Kasumi-1 (cell line): ENCODE data around the gene DUSP16.

Experiments used
- DNase-seq, 2 experiments: peaks; one replicate each; lab custom pipeline; 2025; lab: John Stamatoyannopoulos, UW

Gene DUSP16

DNA sequence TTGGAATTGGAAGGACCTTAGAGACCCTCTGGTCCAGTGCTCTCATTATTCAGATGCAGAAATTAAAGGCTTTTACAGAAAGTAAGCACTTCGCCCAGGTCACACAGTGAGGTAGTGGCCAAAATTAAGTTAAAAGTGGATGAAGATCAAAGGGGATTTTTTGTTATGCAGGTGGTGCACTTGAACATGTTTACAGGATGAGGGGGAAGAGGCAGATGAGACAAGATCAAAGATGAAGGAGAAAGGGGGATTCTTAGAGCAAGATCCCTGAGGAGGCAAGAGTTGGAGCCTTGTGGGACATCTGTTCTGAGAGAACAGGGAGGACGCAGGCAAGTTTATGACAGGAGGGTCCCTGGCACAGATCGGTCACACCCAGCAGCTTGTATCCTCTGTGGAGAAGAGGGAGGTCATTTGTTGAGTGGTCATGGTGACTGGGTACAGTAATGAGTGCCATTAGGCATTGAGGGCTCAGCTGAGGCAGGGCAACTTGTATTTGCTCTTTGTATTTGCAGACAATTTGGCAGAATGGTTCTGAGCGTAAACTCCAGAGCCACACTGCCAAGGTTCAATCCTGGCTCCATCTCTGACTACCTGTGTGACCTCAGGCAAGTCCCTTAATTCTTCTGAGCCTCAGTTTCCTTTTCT lies 121.8 kb downstream of the DUSP16 start:
- no peak for DNase-seq

DNA sequence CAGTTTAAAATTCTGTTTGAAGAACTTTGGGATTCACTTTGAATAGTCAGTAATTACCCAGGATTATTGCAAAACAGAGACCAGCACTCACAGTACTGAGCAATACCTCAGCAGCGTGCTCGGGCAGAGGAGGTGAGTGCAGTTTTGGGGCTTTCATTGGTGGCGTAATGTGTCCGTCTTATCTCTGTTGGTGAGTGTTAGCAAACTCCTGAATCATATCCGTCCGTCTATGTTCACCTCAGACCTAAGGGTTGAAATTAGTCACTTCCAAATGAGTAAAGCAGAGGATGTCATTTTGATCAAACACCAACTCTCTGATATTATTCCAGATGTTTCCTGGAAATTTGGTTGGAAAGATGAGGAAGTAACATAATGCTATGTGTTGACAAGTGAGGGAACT lies 123.0 kb downstream of the DUSP16 start:
- no peak for DNase-seq

DNA sequence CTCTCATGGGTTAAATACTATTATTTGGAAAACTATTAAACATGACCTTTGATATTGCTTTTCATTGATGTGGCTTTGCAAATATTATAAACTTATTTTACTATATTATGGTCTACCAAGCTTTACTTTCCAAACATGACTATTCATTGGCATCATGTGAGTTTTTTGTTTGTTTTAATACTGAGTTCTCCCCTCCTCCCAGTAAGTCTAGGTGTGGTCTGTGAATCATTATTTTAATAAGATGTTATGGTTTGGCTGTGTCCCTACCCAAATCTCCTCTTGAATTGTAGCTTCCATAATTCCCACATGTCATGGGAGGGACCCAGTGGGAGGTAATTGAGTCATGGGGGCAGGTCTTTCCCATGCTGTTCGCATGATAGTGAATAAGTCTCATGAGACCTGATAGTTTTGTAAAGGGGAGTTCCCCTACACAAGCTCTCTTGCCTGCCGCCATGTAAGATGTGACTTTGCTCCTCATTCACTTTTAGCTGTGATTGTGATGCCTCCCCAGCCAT lies 125.8 kb downstream of the DUSP16 start:
- DNase-seq, result no peak

DNA sequence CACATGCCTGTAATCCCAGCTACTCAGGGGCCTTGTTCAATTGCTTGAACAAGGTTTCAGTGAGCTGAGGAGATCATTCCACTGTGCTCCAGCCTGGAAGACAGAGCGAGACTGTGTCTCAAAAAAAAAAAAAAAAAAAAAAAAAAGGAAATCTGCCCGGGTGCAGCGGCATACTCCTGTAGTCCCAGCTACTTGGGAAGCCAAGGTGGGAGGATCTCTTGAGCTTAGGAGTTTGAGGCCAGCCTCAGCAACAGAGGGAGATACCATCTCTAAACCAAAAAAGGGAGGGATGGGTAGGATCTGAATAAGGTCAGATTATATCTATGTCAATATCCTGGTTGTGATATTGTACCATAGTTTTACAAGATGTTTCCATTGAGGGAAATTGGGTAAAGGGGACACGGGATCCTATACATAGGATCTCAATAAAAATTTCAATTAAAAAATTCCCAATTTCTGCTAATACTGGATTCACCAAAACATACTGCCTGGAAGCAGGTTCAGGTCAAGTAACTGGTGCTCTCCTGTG lies 129.4 kb downstream of the DUSP16 start:
- no peak for DNase-seq

DNA sequence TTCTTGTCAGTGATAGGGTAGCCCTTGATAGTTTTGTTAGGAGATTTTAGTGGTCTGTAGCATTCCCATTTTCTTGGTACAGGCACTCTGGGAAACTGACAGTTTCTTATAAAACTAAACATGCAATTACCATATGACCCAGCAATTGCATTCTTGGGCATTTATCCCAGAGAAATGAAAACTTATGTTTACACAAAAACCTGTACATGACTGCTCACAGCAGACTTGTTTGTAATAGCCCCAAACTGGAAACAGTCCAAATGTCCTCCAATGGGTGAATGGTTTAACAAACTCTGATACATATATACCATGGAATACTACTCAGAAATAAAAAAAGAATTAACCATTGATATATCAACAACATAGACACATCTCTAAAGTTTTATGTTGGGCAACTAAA lies 130.3 kb downstream of the DUSP16 start:
- no peak for DNase-seq

DNA sequence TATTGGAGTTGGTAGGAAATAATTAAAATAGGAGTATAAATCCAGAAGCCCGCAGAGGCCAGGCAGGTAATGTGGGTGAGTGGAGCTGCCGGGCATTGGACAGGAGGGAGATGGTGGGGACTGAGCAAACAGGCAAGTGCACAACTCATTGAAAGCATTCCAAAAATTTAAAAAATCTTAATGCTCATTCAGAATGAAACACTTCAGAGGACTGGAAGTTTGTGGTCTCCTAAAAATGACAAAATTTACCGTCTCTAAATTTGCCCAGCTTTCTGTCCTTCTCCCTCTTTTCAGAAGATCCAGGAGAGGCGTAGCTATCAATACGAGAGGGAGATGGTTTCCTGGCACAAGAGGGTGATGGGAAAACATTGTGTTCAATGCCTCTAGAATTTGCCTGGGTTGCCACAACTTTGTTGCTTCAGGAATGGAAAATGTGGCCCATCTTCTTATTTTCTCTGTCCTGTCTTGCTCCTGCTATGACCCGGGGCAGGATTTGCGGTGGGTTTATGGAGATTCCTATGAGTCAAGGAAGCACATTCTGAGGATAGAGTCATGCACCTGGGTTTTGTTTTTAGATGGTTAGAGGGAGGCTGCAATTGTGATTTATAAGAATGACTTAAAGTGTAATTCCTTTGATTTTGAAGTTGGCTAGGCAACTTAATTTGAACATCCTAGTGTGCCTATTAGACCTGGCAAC lies 133.6 kb downstream of the DUSP16 start:
- no peak for DNase-seq

DNA sequence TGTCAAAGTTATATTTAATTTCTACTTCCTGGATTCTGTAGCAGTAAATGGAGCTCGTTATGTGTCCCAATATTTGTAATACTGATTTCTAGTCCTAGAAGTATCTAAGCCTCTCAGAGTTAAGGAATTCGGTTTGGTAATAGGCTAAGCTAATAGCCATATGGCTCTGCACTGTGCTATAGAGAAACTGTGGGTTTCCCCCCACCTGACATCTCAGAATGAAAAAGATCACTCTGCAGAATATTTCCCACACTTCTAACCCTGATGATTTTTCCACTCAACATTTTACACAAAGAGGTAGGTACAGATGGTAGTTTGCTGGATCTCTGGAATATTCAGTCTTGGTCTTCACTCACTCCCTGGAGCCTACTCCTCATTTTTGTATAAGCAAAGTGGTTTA lies 134.6 kb downstream of the DUSP16 start:
- DNase-seq, result no peak

DNA sequence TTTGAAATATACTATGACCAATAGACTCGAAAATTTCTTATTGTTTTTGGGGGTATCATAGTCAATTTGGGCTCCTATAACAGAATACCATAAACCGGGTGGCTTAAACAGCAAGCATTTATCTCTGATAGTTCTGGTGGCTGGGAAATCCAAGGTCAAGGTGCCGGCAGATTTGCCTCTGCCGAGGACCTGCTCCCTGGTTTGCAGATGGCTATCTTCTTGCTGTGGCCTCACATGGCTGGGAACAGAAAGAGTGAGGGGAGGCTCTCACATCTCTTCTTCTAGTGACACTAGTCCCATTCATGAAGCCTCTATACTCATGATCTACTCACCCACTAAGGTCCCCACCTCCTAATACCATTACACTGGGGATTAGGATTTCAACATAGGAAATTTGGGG lies 135.1 kb downstream of the DUSP16 start:
- DNase-seq, result no peak

DNA sequence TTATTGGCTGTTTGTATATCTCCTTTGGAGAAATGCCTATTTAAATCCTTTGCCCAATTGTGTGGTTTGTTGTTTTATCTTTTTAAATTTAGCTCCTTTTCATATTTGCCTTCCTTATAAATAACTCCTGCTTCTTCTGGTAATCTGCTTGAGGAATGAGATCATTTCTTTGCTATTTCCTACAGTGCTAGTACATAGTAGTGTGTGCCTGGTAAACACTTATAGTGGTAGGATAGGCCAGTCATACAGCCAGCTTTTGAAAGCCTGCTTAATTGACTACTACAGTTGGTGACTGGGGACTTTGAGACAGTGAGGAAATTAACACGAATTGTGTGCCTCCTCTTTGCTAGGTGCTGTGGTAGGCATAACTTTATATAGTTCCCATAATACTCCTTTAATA lies 137.0 kb downstream of the DUSP16 start:
- DNase-seq, result no peak

DNA sequence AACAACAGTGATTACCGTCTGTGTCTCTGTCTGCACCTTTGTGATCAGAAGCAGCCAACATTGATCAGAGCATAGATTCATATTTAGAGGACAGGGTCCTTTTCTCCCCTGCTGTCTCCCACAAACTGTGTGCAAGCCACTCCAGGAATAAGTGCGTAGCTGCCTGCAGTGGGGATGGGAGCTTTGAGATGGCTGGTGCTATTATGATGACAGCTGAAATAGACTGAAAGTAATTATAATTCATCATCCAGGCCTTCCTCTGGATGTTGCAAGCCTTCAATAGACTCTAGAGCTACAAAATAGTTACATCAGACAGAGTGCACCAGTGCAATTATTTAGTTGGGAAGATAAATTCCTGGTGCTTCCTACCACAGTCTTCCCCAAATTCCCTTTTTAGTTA lies 137.7 kb downstream of the DUSP16 start:
- DNase-seq, result no peak
